GM23338 (cell line): ENCODE measurements around the gene CTNNBIP1.

Source experiments
- CTCF ChIP-seq, 2 experiments: fragments of 200-600 bp in 1 of 2; sonication (generic) in 1 of 2; conservative IDR thresholded peaks; 2 replicates each; pipeline versions ENCODE4 v1.5.1 to v1.6.1; 2016 to 2017; ENCODE audit warnings: antibody characterized with exemption in 2 of 2, low read depth in 2 of 2, mild to moderate bottlenecking in 2 of 2, moderate library complexity in 1 of 2
- JUNB ChIP-seq: IDR thresholded peaks from one replicate; pipeline ENCODE4 v1.6.1; 2016; ENCODE audit warnings: antibody characterized with exemption; ENCODE audit not compliant: unreplicated experiment
- POLR2AphosphoS5 ChIP-seq: IDR thresholded peaks from 2 replicates; pipeline ENCODE4 v1.6.1; 2016; ENCODE audit warnings: antibody characterized with exemption, low read depth

DNA sequence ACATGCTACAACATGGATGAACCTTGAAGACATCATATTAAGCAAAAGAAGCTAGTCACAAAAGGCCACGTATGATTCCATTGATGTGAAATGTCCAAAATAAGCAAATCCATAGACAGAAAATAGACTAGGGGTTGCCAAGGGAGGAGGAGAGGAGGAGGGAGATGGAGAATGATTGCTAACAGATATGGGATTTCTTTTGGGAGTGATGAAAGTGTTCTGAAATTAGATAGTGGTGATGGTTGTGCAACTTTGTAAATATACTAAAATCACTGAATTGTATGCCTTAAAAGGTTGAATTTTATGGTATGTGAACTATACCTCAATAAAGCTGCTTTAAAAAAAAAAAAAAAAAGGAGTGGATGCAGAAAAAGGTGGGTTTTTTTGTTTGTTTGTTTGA is 93.9 kb downstream of the CTNNBIP1 start:
- TF ChIP-seq JUNB (no peak), POLR2AphosphoS5 (no peak), CTCF (conservative IDR thresholded peaks at IDR 0.05; ENCODE audit: low read depth in 2 of 2) (no peak)
